Heart left ventricle (tissue), 13 donors: ENCODE results near the gene CSTB.

Experiments
- POLR2A ChIP-seq, 2 donors: fragments of 450-650 bp; IDR thresholded peaks; one replicate each; pipeline ENCODE4 v1.6.1; 2017; ENCODE audit warnings: antibody characterized with exemption in 2 of 2, mild to moderate bottlenecking in 2 of 2, moderate library complexity in 2 of 2
- TF ChIP-seq, protein P1 (sequence below), 12 donors: fragments of 200-600 bp; sonication (generic) in 4 of 12; IDR thresholded peaks; one replicate each; pipeline versions ENCODE4 v1.5.0 to v1.8.0; 2018 to 2022; ENCODE audit warnings: antibody characterized with exemption in 12 of 12, mild to moderate bottlenecking in 5 of 12
- donor health status: ischemic (EF 13 %, LVEDD 7.1; RV severe dilation, severe dysfunction).
- donor health status: DM: no; HTN: yes; CAD: no.
- donor health status: DM: no; HTN: no; CAD: no.
- donor health status: ischemic (EF 25% LVEDD 6.9; RV normal size, moderate dysfunction).
- donor health status: ischemic (EF 25% LVEDD 5.7; RV mildly dilated, moderate dysfunction).
- donor health status: ischemic (EF 35%, LVEDD 5.7; RV mildly dilated, moderate dysfunction).
- donor health status: nonischemic (EF 11% LVEDD 7.7; RV severe dilation, severe dysfunction).
- donor health status: DM: yes; HTN: yes; CAD: no.
- donor health status: PGD.
- donor health status: ischemic (EF 29% LVEDD 5.4; RV normal size, mild dysfunction).
- donor health status: nonischemic (EF 23%, LVEDD 6.1; RV moderate dilation, normal function).

DNA sequence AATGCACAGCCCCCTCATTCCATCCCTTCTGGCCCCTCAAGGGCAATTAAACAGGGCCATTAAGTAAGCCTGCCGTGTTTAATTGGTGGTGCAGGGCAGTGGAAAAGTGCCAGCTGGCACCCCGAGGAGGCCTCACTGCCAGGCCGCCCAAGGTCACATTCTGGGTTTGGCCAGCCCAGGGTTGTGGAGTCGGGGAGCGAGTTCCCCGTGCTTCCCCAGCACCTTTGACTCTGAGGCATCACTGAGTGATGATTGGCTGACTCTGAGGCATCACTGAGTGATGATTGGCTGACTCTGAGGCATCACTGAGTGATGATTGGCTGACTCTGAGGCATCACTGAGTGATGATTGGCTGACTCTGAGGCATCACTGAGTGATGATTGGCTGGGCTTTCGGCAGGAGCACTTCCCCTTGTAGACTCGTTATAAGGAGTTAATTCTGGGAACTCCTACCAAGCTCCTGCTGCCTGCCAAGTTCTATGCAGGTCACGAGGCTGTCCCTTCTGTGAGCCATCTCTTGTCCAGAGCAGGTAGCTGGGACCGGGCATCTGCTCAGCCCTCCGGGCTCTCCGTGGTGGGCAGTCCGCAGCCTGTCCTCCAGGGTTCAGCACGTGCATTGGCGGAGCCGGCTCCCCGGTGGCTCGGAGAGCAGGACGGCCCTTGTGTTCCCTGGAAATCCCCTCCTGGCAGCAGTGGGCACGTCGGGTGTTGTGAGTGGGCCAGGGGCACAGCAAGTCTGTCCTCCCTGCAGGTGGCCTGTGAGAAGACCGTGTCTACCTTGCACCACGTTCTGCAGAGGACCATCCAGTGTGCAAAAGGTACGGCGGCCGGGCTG is 20.9 kb downstream of the CSTB start:
- TF ChIP-seq, protein P1, sequence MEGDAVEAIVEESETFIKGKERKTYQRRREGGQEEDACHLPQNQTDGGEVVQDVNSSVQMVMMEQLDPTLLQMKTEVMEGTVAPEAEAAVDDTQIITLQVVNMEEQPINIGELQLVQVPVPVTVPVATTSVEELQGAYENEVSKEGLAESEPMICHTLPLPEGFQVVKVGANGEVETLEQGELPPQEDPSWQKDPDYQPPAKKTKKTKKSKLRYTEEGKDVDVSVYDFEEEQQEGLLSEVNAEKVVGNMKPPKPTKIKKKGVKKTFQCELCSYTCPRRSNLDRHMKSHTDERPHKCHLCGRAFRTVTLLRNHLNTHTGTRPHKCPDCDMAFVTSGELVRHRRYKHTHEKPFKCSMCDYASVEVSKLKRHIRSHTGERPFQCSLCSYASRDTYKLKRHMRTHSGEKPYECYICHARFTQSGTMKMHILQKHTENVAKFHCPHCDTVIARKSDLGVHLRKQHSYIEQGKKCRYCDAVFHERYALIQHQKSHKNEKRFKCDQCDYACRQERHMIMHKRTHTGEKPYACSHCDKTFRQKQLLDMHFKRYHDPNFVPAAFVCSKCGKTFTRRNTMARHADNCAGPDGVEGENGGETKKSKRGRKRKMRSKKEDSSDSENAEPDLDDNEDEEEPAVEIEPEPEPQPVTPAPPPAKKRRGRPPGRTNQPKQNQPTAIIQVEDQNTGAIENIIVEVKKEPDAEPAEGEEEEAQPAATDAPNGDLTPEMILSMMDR (IDR thresholded peaks at IDR 0.05): no peak
- no peak for TF ChIP-seq POLR2A (IDR thresholded peaks at IDR 0.05)
